ENCODE measurements around the gene PRKCH. TPM values are rescaled to one million over a fixed set of nuclear protein-coding genes. Genes with fewer than 3 reads are reported as not detected.
A peak's percentile ranks its signal among the peaks of the same experiment; 100 is the strongest.

PRKCH gene
- total and polyA plus RNA-seq, 9 of the 15 experiments (the other 6 are each of a cell fraction or from before 2014, with no cell fraction given), result 0.61 to 4.4 (median 4.0) TPM

DNA sequence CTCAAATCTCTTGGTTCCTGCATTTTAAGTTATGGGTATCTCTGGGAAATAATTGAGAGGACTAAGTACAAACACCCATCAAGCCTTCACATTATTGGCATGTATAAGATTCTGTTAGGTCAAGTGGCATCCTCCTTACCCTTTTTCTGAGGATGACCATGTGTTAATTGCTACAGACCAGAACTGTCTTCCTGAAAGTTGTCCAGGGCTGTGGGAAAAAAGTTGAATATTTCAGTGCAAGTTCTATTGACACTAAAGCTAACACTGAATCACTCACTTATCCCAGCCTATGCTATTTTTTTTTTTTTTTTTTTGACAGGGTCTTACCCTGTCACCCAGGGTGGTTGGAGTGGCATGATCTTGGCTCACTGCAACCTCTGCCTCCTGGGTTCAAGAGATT, 243.8 kb downstream of the PRKCH start (continued):
- TF ChIP-seq PRPF4 (IDR thresholded peaks at IDR 0.05; ENCODE audit: insufficient read depth, low read depth, low read length, poor library complexity, severe bottlenecking) (no peak), ZNF134 (CRISPR knock-in tag; conservative IDR thresholded peaks at IDR 0.05) (no peak)

DNA sequence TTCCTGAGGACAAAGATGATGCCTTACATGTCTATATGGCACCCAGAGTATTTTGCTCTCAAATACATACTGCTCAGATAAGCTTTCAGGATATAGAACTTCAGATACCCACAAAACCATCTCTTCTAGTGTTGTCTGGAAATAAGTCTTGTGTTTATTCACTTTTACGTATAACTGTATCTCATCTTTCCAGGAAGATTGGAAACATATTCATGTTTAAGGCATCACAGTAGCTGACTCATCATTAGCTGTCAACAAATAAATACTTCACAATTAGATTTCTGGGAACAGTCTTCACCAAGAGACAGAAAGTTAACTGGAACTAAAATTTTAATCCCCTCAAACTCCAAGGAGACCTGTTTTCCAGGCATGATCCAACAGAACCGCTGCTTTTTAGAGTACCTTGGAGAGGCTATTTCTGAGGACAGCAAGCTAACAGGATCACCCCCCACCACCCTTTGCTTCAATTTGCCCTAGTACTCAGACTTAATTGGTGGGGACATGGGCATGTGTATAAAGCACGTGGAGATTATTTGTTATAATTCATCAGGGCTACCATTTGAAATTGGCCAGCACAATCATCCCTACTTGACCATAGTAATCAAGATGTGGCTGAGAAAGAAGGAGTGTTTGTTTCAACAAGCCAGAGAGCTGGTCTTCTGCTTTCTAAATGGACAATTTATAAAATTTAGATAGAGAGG, 244.6 kb downstream of the PRKCH start:
- DNase-seq (ENCODE audit: extremely low read depth in 1 of 4, low spot score in 3 of 4) (no peak), ATAC-seq (no peak), FAIRE-seq (no peak)
- Histone ChIP-seq H3K9ac (ENCODE audit: insufficient read depth in 1 of 2, low read depth in 2 of 2, low read length in 2 of 2) (no peak overlapping the region), H3K79me2 (ENCODE audit: control insufficient read depth, insufficient read depth, low read length) (no peaks in the 10 kb centered on the region), H4K20me1 (replicated peaks; ENCODE audit: control insufficient read depth, insufficient read depth, low read length) (no peaks in the 10 kb centered on the region), H3K4me3 (no peak overlapping the region), H3K4me2 (ENCODE audit: insufficient read depth, low read length) (no peak overlapping the region), H3K9me3 (replicated peaks; ENCODE audit: control insufficient read depth, insufficient read depth, low read depth, low read length) (no peaks in the 10 kb centered on the region), H3K27ac (ENCODE audit: extremely low read depth, low read depth, low read length) (no peak overlapping the region), H3K9me1 (ENCODE audit: control insufficient read depth, insufficient read depth, low read length) (no peaks in the 10 kb centered on the region), H3K27me3 (ENCODE audit: control insufficient read depth in 2 of 2, insufficient read depth in 2 of 2, low read length in 2 of 2) (no peaks in the 10 kb centered on the region), H3K36me3 (ENCODE audit: control insufficient read depth, insufficient read depth, low read length) (no peaks in the 10 kb centered on the region), H3K4me1 (replicated peaks in 1 of 2; ENCODE audit: control insufficient read depth in 2 of 2, insufficient read depth in 2 of 2, low read length in 2 of 2) (peaks cover 30 to 41% of the 10 kb centered on the region in 2 experiments), H2AFZ (ENCODE audit: low read depth, low read length) (no peak overlapping the region)
- WGBS (ENCODE audit: insufficient coverage, low coverage, missing lambda C conversion rate), result 48% methylated on average over 3 of the region's 3 CpGs
- TF ChIP-seq ZNF316 (IDR thresholded peaks at IDR 0.05) (peak; percentile 53), C11orf30 (IDR thresholded peaks at IDR 0.05; ENCODE audit: low read depth) (peak; percentile 36), RBM22 (IDR thresholded peaks at IDR 0.05; ENCODE audit: low read depth, low read length, poor library complexity, severe bottlenecking) (no peak), ESRRA (IDR thresholded peaks at IDR 0.05; ENCODE audit: borderline replicate concordance, low read depth) (no peak), TRIM24 (IDR thresholded peaks at IDR 0.05) (peak in 1 of 2 experiments; percentile 49; a peak in 1 of 4 replicates)
- intact Hi-C loops (cut with micrococcal nuclease) (no loop called here), in situ Hi-C loops (cut with MboI) (no loop called here)
- BruUV-seq (replicated peaks), result no TSS peak
- ChIA-PET POLR2A (interaction anchor here (0.6 kb wide), 1 partner anchor 210 kb away, joined by 3 read pairs; no protein-coding TSS in a partner anchor), CTCF (ENCODE audit: low intra/inter-chr PET ratio) (no interaction called here)
